Vagina (tissue), 2 donors: ENCODE measurements around the gene PUS3.

Experiments used
- POLR2A ChIP-seq, 2 donors: fragments of 450-650 bp; IDR thresholded peaks; one replicate each; pipeline ENCODE4 v1.6.1; 2017; ENCODE audit warnings: antibody characterized with exemption in 2 of 2, mild to moderate bottlenecking in 2 of 2, moderate library complexity in 2 of 2
- POLR2AphosphoS5 ChIP-seq, 2 donors: sonication (generic); formaldehyde crosslinking; IDR thresholded peaks; one replicate each; pipeline ENCODE4 v1.9.0; 2017; ENCODE audit warnings: antibody characterized with exemption in 2 of 2, mild to moderate bottlenecking in 2 of 2, low read depth in 1 of 2; ENCODE audit not compliant: insufficient read depth in 1 of 2
- TF ChIP-seq, protein P1 (sequence below), 3 experiments: fragments of 450-650 bp in 2 of 3; fragments of 200-600 bp in 1 of 3; sonication (generic) in 1 of 3; IDR thresholded peaks; one replicate each; pipeline ENCODE4 v1.5.1; 2017 to 2019; ENCODE audit warnings: antibody characterized with exemption in 3 of 3, mild to moderate bottlenecking in 2 of 3, moderate library complexity in 2 of 3

DNA sequence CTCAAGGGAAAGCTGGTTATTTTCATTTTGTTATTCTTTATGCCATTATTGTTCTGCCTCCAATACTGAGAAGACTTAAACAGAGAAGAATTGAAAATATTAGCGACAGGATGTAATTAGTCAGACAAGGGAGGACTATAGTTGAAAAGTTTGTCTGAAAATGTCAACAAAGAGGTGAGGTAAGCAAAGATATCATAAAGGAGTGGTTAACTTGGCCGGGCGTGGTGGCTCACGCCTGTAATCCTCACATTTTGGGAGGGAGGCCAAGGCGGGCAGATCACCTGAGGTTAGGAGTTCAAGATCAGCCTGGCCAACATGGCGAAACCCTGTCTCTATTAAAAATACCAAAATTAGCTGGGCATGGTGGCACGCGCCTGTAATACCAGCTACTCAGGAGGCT is 19.6 kb downstream of the PUS3 start:
- no peak for TF ChIP-seq POLR2A (IDR thresholded peaks at IDR 0.05)
- TF ChIP-seq, protein P1, sequence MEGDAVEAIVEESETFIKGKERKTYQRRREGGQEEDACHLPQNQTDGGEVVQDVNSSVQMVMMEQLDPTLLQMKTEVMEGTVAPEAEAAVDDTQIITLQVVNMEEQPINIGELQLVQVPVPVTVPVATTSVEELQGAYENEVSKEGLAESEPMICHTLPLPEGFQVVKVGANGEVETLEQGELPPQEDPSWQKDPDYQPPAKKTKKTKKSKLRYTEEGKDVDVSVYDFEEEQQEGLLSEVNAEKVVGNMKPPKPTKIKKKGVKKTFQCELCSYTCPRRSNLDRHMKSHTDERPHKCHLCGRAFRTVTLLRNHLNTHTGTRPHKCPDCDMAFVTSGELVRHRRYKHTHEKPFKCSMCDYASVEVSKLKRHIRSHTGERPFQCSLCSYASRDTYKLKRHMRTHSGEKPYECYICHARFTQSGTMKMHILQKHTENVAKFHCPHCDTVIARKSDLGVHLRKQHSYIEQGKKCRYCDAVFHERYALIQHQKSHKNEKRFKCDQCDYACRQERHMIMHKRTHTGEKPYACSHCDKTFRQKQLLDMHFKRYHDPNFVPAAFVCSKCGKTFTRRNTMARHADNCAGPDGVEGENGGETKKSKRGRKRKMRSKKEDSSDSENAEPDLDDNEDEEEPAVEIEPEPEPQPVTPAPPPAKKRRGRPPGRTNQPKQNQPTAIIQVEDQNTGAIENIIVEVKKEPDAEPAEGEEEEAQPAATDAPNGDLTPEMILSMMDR (IDR thresholded peaks at IDR 0.05) = no peak
- TF ChIP-seq POLR2AphosphoS5 (IDR thresholded peaks at IDR 0.05; ENCODE audit: insufficient read depth in 1 of 2, low read depth in 1 of 2) = no peak
